Myocyte (in vitro differentiated cells): ENCODE results near the gene REG4. TPM values are rescaled to one million over a fixed set of nuclear protein-coding genes. Genes with fewer than 3 reads are reported as not detected.
"Not testable (repeated sequence)": the region's sequence is repeated elsewhere in the genome, so short reads cannot be mapped to it uniquely, and the experiment has no call there.

ENCODE experiments used
- DNase-seq: peaks from one replicate; pipeline ENCODE4 v3.0.0-alpha.2; 2012; ENCODE audit warnings: low read depth
- total RNA-seq: library from RNA; depleted of rRNA; stranded (reverse); fragments of >200 nt; gene quantifications from 2 replicates; pipeline ENCODE4 v1.2.3, GENCODE V29; 2014

The REG4 gene
- total RNA-seq, 1 donor from 2014 or later: not detected

DNA sequence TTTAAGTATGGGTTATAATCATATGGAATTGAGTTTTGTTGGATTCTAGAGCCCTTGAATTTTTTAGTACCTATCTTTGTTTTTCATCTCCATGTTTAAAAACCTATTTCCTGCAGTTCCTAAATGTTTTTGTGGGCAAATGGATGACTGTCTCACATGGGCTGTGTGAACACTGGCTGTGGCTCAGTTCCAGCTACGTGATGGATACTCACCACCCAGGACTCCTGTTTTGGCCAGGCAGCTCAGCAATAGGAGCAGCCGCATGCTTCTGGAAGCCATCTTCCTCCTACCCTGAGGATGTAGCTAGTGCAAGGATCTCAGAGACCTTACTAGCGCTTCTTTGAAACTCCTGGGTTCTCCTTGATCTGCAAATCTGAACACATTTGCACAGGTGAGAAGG is 2.8 kb downstream of the REG4 start:
- peak; percentile 45 for DNase-seq

DNA sequence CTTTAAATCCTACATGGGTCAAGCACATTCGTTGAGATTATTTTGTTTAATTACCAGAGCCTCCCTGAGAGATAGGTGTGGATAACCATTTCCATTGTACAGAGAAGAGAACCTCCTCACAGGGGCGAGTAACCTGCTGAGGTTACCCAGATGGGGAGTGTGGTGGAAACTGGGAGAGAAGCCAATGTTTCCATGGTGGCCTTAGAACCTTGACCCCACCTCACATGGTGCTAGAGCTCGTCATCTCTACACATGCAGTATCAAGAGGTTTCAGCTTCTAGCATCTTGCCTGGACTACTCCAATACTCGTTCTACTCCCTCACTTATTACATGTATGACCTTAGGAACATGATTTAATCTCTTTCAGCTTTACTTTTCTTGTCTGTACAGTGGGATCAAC is 4.8 kb downstream of the REG4 start:
- no peak for DNase-seq

DNA sequence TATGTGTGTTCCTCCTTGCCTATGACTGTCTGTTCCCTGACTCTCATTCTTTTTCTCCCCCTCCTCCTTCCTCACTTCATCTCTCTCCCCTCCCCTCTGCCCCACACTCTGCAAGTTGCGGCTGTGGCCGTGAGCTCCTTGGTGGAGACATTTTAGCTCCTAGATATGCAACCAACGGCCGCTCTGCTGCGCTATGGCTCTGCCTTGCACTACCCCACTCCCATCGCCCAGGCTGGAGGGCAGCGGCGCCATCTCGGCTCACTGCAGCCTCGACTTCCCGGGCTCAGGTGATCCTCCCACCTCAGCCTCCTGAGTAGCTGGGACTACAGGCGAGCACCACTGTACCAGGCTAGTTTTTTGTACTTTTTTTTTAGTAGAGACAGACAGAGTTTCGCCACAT is 5.5 kb downstream of the REG4 start:
- DNase-seq: no peak

DNA sequence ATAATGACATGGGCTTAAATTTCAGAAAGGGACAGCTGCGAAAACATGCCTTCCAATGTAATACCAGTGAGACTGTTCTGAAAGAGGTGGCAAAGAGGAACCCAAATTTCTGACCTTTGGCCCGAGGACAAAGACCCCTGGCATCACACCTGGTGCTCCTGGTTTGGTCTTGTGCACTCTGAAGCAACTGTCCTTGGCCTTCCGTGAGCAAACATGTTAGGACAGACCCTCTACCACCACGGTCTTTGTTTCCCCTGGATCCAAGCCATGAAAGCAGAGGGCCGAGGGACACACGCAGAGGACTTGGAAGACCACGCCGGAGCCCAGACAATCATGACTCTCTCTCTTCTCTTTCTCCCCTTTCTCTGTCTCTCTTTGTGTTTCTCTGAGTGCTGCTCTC is 6.0 kb downstream of the REG4 start:
- no peak for DNase-seq

DNA sequence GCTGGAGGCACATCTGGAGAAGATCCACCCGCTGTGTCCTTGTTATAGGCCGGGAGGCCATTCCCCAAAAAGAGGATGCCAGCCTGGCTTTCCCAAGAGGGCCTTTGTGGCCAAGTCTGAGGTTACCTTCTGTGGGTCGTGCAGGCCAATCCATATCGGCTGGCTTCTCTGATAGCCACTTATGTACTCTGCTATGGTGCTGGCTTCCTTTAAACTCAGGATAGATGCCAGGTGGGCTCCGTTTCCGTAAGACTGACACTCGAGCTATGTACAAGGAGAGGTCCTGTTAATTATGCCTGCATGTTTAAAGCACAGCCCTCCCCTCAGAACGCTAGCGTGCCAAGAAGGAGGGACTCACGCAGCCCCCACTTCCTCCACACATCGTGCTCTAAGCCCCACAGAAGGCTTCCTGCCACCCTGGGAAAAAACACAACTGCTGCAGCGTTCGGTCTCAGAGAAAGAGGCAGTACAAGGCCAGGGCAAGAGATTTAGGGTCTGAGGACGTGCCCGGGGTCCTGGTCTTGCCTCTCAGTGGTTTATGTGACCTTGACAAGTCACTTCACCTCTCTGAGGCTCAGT is 11.6 kb downstream of the REG4 start:
- no peak for DNase-seq

DNA sequence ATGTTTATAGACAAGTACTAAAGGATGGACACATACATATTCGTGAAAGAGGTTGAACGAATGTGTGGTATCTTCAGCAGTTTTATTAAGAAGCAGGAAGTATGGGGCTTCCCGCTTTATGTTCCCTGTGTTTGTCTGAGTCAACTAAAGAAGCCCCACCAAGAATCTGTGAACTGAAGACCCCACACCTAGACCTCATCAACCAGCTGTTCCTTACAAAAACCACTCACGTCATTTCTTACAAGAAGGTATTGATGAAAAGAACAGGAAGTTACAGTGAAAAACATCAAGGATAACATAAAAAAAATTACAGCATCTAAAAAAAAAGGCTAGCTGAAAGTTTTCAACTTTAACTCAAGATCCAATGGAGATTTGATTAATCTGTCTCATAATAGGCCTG is 12.3 kb downstream of the REG4 start:
- DNase-seq: no peak

DNA sequence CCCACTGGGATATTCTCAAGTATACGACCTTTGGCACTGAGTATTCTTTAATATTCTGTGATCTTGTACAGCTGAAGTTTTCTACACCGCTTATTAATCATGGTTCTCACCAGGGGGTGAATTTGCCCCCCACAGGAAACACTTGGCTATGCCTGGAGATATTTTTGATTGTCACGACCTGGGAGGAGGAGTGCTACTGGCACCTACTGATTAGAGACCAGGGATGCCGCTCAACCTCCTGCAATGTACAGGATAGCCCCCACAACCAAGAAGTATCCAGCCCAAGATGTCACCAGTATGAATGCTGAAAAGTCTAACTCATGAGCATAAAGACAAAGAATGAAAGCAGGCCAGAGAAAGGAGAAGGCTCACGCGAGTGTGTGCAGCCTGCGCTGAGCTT is 13.7 kb downstream of the REG4 start:
- no peak for DNase-seq

DNA sequence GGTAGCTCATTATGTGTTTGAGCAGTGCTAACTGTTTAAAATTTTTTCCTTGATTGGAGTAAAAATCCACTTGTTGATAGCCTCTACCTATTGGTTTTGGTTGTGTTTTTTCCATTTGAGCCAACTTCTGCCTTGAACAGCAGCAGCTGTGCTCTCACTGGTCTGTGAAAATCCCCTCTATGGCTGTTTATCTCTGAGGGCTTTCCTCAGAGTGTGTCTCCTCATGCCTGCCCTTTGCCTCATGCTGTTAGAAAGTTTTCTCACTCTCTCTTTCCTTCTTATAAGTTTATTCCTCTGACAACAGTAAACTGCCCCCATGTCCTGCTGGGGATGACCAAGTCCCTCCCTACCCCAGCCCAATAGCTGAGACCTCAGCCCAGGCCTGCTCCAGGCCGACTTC is 14.1 kb downstream of the REG4 start:
- no peak for DNase-seq

DNA sequence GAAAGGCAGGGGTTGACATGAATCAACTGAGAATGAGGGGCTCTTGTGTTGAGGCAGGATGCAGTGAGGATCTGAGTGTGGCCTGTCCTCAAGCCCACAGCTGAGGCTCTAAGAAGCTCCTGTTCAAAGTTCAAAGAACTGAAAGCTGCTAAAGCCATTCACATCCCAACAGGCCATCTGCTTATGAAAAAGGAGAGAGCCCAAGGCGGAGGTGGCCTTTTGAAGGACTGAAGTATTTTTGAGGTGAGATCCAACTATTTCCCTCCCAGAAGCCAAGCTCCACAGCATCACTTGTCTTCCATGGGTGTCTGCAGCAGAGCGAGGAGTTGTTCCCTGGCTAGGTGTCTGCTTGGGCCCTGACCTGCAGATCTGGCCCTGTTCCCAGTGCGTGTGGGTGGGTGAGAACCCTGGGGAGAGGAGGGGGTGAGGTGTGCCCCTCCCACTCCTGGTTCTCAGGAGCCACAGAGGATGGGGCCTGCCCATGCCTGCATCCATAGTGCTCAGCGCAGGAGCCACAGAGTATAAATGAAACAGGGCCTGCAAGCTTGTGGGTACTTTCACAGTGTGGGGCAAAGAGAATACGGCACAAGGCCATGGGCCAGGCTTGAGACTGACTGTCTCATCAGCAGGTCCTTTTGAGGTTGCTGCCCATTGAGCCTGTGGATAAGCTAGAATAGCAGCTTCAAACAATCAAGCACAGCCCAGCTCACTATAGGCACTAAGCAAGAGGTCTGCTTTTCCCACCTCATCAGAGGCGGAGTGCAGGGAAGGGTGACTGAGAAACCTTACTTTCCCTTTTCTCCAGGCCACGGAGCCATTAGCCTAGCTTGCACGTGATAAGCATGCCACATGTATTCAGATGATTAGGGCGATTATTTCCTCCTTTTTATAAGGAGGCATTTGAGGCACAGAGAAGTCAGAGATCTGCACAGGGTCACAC is 15.7 kb downstream of the REG4 start:
- DNase-seq: no peak

DNA sequence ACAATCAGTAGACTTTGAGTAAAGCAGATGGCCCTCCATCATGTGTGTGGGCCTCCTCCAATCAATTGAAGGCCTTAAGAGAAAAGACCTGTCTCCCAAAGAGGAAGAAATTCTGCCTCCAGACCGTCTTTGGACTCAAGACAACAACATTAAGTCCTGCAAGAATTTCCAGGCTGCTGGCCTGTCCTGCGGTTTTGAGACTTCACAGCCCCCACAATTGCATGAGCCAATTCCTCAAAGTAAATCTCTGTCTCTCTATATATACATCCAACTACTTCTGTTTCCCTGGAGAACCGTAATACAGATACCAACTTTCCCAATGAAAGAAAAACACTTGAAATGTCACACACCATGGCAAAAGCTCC is 16.4 kb downstream of the REG4 start:
- DNase-seq: no peak

DNA sequence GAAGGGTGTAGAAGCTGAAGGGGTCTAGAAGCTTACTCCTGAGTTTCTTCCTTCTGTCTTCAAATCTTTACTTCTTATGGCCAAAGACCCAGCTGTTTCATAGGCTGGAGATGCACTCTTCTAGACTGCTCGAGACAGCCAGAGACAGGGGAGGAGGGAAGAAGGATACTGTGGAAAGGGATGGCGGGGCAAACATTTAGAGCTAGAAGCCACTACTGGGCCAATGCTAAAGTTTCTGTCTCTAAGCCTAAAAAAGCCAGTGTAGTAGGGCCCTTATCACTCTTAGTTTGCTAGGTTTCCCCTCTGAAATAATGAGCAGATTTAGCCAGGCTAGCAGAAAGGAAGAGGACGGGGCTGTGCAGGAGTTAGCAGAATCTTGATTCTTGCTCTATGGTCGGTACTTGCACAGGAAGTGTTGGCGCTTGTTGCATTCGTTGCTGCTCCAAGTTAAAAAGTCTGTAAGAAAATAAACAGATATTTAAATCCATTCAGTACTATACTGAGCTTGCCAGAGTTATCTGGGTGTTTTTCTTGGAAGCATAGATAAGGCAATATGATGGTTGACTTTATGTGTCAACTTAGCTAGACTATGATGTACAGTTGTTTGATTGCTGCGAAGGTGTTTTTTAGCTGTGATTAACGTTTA is 16.9 kb downstream of the REG4 start:
- DNase-seq: no peak

DNA sequence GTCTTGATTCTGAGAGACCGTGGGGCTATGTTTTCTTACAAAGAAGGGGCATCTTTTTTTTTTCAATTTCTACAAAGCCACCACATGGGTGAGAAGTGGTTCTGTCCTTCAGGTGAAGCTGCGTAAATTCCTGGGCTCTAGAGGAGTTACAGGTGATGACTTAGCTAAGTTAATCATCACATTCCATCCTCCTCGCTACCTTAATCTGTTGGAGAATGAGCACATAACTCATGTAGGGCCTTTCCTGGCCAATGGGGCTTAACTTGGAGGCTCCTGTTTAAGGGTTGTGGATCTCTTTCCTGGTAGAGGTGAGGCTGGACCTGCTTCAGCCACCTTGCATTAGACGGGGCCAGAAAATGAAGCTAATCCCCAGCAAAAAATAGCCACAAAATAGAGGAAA is 19.9 kb downstream of the REG4 start:
- no peak for DNase-seq

DNA sequence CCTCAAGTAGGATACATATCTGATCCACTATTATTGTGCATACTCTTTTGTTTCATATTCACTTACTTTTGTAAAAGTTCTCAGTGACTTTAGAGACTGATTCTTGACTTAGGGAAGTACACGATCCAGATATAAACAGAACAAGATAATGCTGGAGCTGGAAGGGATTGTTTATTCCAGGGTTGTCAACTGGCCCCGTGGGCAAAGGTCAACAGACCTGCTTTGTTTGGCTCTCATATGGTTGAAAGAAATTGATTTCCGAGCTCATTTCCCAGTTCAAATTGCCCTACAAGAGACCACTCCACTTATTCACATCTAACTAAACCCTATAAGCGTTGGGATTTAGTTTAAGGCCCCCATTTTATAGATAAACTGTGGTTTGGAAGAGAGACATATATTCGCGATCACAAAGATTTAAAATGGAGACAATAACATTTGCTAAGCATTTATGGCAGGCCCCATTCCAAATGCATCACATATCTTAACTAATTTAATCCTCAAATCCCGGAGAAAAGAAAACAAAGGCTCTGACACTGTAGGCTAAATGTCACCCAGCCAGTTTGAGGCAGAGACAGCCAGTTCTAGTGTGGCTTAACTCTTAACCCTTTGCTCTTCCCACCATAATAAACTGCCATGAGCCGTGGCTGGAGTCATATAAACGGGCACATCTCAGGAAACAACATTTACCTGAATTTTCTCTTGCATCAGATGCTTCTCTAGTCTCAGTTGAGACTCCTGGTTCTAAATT is 20.6 kb downstream of the REG4 start:
- DNase-seq: no peak

DNA sequence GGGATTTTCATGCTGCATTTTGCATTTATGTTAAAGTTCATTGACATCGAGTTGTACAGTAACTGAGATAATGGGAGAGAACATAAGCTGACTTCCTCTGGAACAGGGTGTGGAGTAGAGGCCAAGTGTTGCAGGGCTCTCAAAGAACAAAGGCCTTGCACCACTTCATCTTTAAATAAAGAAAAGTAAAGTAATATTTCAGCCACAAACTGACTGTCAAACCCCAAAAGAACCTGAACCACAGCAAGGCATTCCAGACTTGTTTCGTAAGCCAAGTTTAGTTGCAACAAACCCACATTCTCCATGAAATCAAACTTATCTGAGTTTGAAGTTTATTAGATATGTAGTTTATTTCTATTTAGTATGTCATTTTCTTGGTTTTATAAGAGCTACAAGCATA is 23.5 kb downstream of the REG4 start:
- peak; percentile 56 for DNase-seq

DNA sequence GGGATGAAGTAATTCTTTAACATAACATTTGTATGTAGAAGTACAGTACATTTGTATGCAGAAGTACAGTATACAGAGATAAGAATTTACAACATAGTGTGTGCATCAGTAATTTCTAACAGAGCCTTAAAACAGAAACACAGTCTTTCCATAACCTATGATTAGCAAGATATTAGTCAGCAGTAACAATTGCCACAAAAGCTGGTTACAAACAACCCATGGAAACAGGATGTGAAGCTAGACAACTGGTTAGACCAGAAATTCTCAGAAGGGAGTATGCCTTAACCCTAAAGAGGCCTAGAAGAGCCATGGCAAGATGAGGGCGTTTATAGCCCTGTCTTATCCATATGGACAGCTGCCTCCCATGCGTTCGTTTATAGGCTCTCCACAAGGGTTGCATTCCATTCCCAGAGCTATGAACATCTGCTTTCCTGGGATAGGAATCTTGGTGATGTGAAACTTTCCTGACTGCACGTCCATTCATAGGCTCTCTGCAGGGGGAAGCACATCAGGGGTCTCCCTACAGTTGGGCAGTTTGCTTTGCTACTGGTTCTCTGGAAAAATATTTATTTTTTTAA is 24.7 kb downstream of the REG4 start:
- not testable (repeated sequence) for DNase-seq

DNA sequence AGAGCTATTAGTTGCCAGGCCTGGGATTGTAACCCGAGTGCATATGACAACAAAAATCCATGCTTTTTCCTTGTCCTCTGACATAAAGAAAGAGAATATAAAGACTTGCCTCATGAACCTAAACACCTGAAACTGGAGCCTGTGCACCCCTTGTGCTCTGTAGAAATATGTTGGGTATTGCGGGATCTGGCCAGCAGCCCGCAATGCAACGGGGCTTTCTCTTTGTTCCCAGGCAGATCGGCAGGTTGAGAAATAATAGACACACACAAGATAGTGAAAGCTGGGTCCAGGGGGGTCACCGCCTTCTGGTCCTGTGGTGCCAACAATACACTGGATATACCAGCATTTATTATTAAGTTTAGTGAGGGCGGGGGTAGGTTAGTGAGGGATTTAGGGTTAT is 25.2 kb downstream of the REG4 start:
- not testable (repeated sequence) for DNase-seq

DNA sequence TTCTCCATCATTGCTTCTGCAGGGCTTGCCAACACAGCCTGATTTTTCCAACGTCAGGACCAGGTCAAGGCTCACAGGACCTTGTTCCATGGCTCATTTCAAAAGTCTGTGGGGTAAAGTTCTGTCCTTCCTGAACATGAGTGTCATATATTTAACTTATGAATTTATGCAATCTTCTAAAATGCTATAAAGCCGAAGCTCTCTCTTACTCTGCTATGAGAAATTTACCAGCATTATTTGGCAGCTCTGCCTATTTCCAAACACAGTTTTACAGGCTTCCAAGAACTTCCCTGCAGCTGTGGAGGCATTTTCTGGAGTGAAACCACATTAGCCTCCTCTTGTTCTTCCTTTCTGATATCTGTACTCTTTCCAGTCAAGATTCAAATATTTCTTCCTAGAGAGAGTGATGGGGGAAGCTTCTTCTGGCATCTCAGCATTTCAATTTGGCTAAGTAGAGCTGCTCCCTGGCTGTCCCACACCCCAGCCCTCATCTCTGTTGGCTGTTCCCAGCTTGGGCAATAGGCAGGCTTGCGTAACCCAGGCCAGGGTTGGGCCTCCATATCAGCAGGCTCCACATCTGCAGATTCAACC is 27.0 kb downstream of the REG4 start:
- no peak for DNase-seq

DNA sequence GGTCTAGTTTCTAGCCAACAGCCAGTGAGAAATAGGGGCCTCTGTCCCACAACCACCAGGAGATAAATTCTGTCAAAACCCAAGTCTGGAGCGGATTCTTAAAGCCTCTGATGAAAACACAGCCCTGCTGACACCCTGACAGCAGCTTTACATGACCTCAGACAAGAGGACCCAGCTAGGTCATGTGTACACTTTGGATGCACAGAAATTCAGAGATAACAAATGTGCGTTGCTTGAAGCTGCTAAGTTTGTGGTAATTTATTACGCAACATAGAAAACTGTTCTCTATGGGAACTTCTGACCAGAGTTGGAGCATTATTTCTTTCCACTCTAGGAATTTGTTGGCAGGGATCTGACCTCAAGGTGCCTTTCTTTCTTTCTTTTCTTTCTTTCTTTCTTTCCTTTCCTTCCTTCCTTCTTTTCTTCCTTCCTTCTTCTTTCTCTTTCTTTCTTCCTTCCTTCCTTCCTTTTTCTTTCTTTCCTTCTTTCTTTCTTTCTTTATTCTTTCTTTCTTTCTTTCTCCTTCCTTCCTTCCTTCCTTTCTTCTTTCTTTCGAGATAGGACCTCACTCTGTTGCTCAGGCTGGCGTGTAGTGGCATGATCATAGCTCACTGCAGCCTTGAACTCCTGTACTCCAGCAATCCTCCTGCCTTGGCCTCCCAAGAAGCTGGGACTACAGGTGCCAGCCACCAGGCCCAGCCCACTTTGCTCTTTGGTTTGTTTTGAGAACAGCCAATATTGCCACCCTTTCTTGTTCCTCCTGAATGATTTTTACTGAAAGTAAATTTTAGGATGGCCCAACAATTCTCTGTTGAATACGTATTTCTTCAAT is 27.7 kb downstream of the REG4 start:
- DNase-seq: no peak

DNA sequence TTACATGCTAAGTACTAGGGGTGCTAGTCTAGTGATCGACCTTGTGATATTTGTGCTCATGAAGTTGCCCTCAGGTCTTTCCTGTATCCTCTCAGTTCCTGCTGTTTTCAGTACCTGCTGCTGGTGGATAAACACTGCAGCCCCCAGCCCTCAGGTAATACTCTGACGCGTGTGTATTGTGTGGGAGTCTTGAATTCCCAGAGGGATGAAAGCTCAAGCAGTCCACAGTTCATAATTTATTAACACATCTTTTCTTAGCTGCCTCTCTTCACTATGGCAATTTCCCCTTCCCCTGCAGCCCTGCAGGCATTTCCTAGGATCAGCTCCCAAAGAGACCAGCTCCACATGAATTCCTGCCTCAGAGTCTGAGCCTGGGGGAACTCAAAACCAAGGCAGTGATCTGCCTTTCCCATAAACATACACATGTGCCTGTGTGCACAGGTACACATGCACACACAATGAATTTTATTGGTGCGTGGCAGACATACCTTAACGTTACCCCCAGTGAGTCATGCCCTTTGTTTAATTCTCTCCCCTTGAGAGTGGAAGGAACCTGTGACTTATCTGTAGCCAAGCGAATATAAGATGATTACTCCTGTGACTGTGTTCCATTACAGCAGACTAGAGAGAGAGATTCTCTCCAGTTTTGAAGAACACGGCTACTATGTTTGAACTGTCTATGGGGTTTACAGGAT is 28.5 kb downstream of the REG4 start:
- no peak for DNase-seq
